ENCODE results near the gene PODXL2.
"Not testable (repeated sequence)": the region's sequence is repeated elsewhere in the genome, so short reads cannot be mapped to it uniquely, and the experiment has no call there.

Gene PODXL2

GRCh38 chr3:127630811-127631714 is 2.1 kb downstream of the PODXL2 start:
- no peak for DNase-seq (ENCODE audit: low read depth)

GRCh38 chr3:127632035-127632820 is 3.2 kb downstream of the PODXL2 start:
- DNase-seq (ENCODE audit: low read depth): no peak

GRCh38 chr3:127634653-127635052 is 5.7 kb downstream of the PODXL2 start:
- DNase-seq (ENCODE audit: low read depth): no peak

- no peak for DNase-seq (ENCODE audit: low read depth)
Measured at GRCh38 chr3:127637546-127637945, 8.6 kb downstream of the PODXL2 start.

GRCh38 chr3:127637971-127638370 is 9.0 kb downstream of the PODXL2 start:
- no peak for DNase-seq (ENCODE audit: low read depth)

GRCh38 chr3:127639173-127640041 is 10.4 kb downstream of the PODXL2 start:
- DNase-seq (ENCODE audit: low read depth): no peak

GRCh38 chr3:127640042-127640355 is 11.0 kb downstream of the PODXL2 start:
- DNase-seq (ENCODE audit: low read depth): no peak

- DNase-seq (ENCODE audit: low read depth): no peak
Measured at GRCh38 chr3:127644641-127645370, 15.8 kb downstream of the PODXL2 start.

GRCh38 chr3:127645371-127646015 is 16.5 kb downstream of the PODXL2 start:
- no peak for DNase-seq (ENCODE audit: low read depth)

- no peak for DNase-seq (ENCODE audit: low read depth)
Measured at GRCh38 chr3:127646501-127647046, 17.6 kb downstream of the PODXL2 start.

GRCh38 chr3:127647166-127647844 is 18.3 kb downstream of the PODXL2 start:
- DNase-seq (ENCODE audit: low read depth): no peak

GRCh38 chr3:127647845-127648204 is 18.8 kb downstream of the PODXL2 start:
- DNase-seq (ENCODE audit: low read depth): no peak

GRCh38 chr3:127650236-127650635 is 21.3 kb downstream of the PODXL2 start:
- DNase-seq (ENCODE audit: low read depth): no peak

- DNase-seq (ENCODE audit: low read depth): no peak
Measured at GRCh38 chr3:127651516-127652172, 22.7 kb downstream of the PODXL2 start.

GRCh38 chr3:127652246-127652995 is 23.4 kb downstream of the PODXL2 start:
- DNase-seq (ENCODE audit: low read depth): no peak

GRCh38 chr3:127654374-127654773 is 25.4 kb downstream of the PODXL2 start:
- no peak for DNase-seq (ENCODE audit: low read depth)

- not testable (repeated sequence) for DNase-seq (ENCODE audit: low read depth)
Measured at GRCh38 chr3:127654993-127655392, 26.0 kb downstream of the PODXL2 start.

- DNase-seq (ENCODE audit: low read depth): no peak
Measured at GRCh38 chr3:127655641-127656040, 26.7 kb downstream of the PODXL2 start.

- DNase-seq (ENCODE audit: low read depth): no peak
Measured at GRCh38 chr3:127656906-127657305, 27.9 kb downstream of the PODXL2 start.
